OCI-M2 (cell line): Measurements from ENCODE around the gene HES7.

Source experiments
- DNase-seq: peaks from one replicate; lab custom pipeline; 2025; ENCODE audit not compliant: unreplicated experiment; lab: John Stamatoyannopoulos, UW

The HES7 gene

DNA sequence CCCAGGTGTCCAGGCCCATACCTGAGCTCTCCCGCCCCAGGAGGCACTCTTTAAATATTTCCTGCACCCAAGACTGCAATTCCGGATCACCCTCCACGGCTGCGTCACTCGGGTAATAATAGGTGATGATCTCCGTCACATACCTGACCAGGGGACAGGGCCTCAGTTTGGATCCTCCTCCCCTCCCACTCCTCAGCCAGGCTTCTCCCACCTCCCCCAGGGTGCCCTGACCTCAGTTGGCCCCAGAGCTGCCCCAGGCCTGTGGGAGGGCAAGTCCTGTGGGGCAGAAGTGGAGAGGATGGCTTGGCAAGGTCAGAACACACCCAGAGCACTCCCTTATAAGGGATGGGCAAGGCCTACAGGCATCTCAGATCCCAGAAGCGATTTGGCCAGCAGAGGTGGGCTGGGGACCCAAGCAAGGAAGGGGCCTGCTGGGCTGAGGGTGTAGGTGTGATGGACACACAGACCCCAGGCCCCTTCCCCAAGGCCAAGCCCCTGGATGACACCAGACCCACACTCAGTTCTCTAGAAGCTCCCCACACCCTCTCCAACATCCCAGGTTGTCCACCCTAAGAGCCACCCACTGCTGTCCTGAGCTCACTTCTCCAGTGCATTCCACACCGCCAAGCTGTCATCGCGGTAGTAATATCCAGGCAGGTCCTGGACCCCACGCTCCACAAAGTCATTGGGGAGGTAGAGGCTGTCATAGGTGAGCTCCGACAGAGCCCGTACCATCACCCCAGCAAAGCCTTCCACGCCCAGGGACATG lies 48.1 kb downstream of the HES7 start:
- no peak for DNase-seq

GRCh38 chr17:8075081-8075480 lies 48.8 kb downstream of the HES7 start:
- no peak for DNase-seq

GRCh38 chr17:8074554-8074953 lies 49.4 kb downstream of the HES7 start:
- no peak for DNase-seq

GRCh38 chr17:8073627-8074484 lies 50.0 kb downstream of the HES7 start:
- DNase-seq, result peak; percentile 4

DNA sequence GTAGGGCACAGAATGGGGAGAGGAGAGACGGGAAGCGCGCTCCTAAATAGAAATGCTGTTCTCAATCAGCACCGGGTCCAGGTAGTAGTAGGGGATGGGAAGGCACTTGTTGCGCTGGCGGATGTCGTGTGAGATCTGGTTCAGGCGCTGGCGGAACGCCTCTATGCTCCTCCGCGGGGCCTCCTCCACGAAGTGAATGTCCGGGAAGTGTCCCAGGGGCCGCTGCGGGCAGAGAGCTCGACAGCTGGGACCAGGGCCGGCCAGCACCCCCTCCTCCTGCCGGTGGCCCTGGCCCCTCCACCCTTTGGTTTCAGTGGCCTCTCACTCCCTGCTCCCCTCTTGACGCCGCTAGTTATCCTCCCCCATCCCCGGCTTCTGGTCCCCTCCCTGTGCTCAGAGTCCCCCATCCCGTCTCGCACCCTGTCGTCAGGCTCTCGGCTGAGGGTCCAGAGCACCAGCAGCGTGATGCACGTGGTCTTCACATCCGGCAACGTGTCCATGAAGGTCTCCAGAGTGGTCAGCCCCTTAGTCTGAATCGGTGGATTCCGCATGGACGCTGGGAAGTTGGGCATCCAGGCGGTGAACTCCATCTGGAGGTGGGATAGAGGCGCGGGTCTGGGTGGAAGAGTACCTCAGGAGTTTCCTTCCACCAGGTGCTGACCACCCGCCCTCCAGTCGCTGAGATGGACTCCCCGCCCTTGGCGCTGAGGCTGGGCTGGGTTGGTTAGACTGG lies 51.0 kb downstream of the HES7 start:
- no peak for DNase-seq

- DNase-seq, result no peak
These were observed 51.6 kb downstream of the HES7 start for GRCh38 chr17:8072341-8072728.

DNA sequence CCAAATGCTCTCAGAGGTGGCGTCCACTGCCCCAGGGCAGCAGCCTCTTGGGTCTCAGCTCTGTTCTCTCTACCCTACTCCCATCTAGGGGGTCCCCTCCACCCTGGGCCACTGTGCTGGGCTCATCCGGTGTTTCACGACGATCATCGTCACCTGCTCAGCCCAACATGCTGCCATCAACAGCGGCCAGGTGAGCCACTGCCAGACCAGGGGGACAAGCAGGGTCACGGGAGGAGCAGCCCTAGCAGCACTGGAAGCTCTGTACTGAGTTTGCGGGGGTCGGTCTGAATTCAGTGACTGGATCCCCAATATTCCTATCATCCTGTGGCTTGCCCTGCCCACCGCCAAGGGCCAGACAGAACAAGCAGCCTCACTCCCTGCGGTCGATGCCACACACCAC lies 52.4 kb downstream of the HES7 start:
- no peak for DNase-seq
